K562 (cell line): ENCODE results near the gene POLR3G. TPM values are rescaled to one million over a fixed set of nuclear protein-coding genes. Genes with fewer than 3 reads are reported as not detected.

Experiments used
- BCOR ChIP-seq: fragments of 450-650 bp; IDR thresholded peaks from 2 replicates; pipeline ENCODE4 v1.6.1; 2016
- CAMTA2 ChIP-seq: fragments of 250-450 bp; sonication (Bioruptor Pico); conservative IDR thresholded peaks from 2 replicates; pipeline ENCODE4 v1.5.1; 2022
- E2F1 ChIP-seq: sonication (generic); formaldehyde crosslinking; IDR thresholded peaks from 2 replicates; pipeline ENCODE4 v1.8.1; 2023; ENCODE audit warnings: mild to moderate bottlenecking, missing genetic modification reagents, moderate library complexity
- FOXP1 ChIP-seq: sonication (generic); formaldehyde crosslinking; IDR thresholded peaks from 2 replicates; pipeline ENCODE4 v1.8.0; 2022; ENCODE audit warnings: mild to moderate bottlenecking, missing genetic modification reagents
- GABPB1 ChIP-seq: sonication (generic); formaldehyde crosslinking; IDR thresholded peaks from 2 replicates; pipeline ENCODE4 v1.8.0; 2022; ENCODE audit warnings: mild to moderate bottlenecking, missing genetic modification reagents
- LEF1 ChIP-seq: fragments of 450-650 bp; IDR thresholded peaks from 2 replicates; pipeline ENCODE4 v1.6.1; 2016; ENCODE audit warnings: mild to moderate bottlenecking
- MCM7 ChIP-seq, 2 experiments: fragments of 450-650 bp; IDR thresholded peaks; 2 replicates each; pipeline ENCODE4 v1.6.1; 2016 to 2018
- MED1 ChIP-seq: sonication (generic); formaldehyde crosslinking; IDR thresholded peaks from 2 replicates; pipeline ENCODE4 v1.8.1; 2023; ENCODE audit warnings: missing genetic modification reagents, borderline replicate concordance
- NBN ChIP-seq: fragments of 450-650 bp; IDR thresholded peaks from 2 replicates; pipeline ENCODE4 v1.6.1; 2016; ENCODE audit warnings: low read depth, mild to moderate bottlenecking
- TCFL5 ChIP-seq: fragments of 250-450 bp; sonication (Bioruptor Pico); conservative IDR thresholded peaks from 2 replicates; pipeline ENCODE4 v1.6.1; 2021; ENCODE audit warnings: mild to moderate bottlenecking, moderate library complexity, matching md5 sums
- THRB ChIP-seq: fragments of 450-650 bp; formaldehyde crosslinking; conservative IDR thresholded peaks from 2 replicates; pipeline ENCODE4 v1.4.0; 2022; ENCODE audit warnings: mild to moderate bottlenecking, missing genetic modification characterization
- ZFP30 ChIP-seq: fragments of 250-450 bp; sonication (Bioruptor Pico); IDR thresholded peaks from 2 replicates; pipeline ENCODE4 v1.8.0; 2022; ENCODE audit warnings: moderate library complexity, mild to moderate bottlenecking, inconsistent platforms, borderline replicate concordance
- ZNF239 ChIP-seq: fragments of 250-450 bp; sonication (Bioruptor Pico); IDR thresholded peaks from 2 replicates; pipeline ENCODE4 v1.4.0; 2020; ENCODE audit warnings: mild to moderate bottlenecking
- ZNF764 ChIP-seq: fragments of 250-450 bp; sonication (Bioruptor Pico); IDR thresholded peaks from 2 replicates; pipeline ENCODE4 v1.4.0; 2020; ENCODE audit warnings: low read depth, mild to moderate bottlenecking, moderate library complexity
- ZNF79 ChIP-seq: fragments of 250-450 bp; sonication (Bioruptor Pico); IDR thresholded peaks from 2 replicates; pipeline ENCODE4 v1.4.0; 2020; ENCODE audit warnings: low read depth, mild to moderate bottlenecking, moderate library complexity
- polyA plus RNA-seq, 8 experiments: library from polyadenylated mRNA; depleted of rRNA in 4 of 8; stranded (reverse) in 5 of 8; unstranded in 3 of 8; fragments of >200 nt; fragmentation: Nextera tagmentation in 2 of 8; fragmentation: Illumina TruSeq in 1 of 8; extraction: Ambion mirVana in 2 of 8; extraction: Trizol in 1 of 8; gene quantifications; 2 replicates each; pipeline versions ENCODE4 v1.2.1 to v1.2.3, GENCODE V29; 2011 to 2014; ENCODE audit warnings: inconsistent platforms in 1 of 8, missing spikeins in 1 of 8
- total RNA-seq, 7 experiments: library from RNA; depleted of rRNA in 6 of 7; stranded (reverse); fragments of >200 nt in 6 of 7; fragmentation: Illumina TruSeq in 2 of 7; extraction: Trizol in 2 of 7; gene quantifications; 2 replicates each; pipeline versions ENCODE4 v1.2.1 to v1.2.3, GENCODE V29; 2011 to 2021; ENCODE audit warnings: low replicate concordance in 1 of 7
- TF ChIP-seq, protein P1 (sequence below): fragments of 250-450 bp; sonication (Bioruptor Pico); IDR thresholded peaks from 2 replicates; pipeline ENCODE4 v1.5.0; 2022; ENCODE audit warnings: mild to moderate bottlenecking
- TF ChIP-seq, protein P2 (sequence below): fragments of 450-650 bp; IDR thresholded peaks from one replicate; pipeline ENCODE4 v1.6.1; 2018; ENCODE audit warnings: mild to moderate bottlenecking, moderate library complexity; ENCODE audit not compliant: partially characterized antibody
- TF ChIP-seq, protein P3 (sequence below): fragments of 450-650 bp; formaldehyde crosslinking; IDR thresholded peaks from 2 replicates; pipeline ENCODE4 v1.4.0; 2022; ENCODE audit warnings: missing genetic modification characterization
- TF ChIP-seq, protein P4 (sequence below), 2 experiments: fragments of 450-650 bp; IDR thresholded peaks; 2 replicates each; pipeline ENCODE4 v1.6.1; 2016

POLR3G gene
- total and polyA plus RNA-seq, 9 of the 15 experiments (the other 6 are each of a cell fraction or from before 2014, with no cell fraction given): 39.0 to 111 (median 59.0) TPM

GRCh38 chr5:90473396-90474234, 1.0 kb upstream of the POLR3G start (continued):
- TF ChIP-seq MED1 (CRISPR knock-in tag) (no peak), FOXP1 (peak; percentile 20; the same call in 1 of the 2 replicates), ZNF239 (no peak), NBN (no peak), E2F1 (CRISPR knock-in tag) (peak; percentile 65; the same call in 1 of the 2 replicates), BCOR (no peak), TCFL5 (CRISPR knock-in tag) (no peak), ZNF764 (CRISPR knock-in tag) (no peak), THRB (no peak), LEF1 (no peak), CAMTA2 (CRISPR knock-in tag) (no peak), ZFP30 (CRISPR knock-in tag) (no peak), GABPB1 (CRISPR knock-in tag) (0 out of 2 replicates have a peak, but pooled peaks have one; percentile 13), ZNF79 (no peak), MCM7 (IDR thresholded peaks at IDR 0.05) (no peak)
- TF ChIP-seq, protein P1, sequence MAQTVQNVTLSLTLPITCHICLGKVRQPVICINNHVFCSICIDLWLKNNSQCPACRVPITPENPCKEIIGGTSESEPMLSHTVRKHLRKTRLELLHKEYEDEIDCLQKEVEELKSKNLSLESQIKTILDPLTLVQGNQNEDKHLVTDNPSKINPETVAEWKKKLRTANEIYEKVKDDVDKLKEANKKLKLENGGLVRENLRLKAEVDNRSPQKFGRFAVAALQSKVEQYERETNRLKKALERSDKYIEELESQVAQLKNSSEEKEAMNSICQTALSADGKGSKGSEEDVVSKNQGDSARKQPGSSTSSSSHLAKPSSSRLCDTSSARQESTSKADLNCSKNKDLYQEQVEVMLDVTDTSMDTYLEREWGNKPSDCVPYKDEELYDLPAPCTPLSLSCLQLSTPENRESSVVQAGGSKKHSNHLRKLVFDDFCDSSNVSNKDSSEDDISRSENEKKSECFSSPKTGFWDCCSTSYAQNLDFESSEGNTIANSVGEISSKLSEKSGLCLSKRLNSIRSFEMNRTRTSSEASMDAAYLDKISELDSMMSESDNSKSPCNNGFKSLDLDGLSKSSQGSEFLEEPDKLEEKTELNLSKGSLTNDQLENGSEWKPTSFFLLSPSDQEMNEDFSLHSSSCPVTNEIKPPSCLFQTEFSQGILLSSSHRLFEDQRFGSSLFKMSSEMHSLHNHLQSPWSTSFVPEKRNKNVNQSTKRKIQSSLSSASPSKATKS (CRISPR knock-in tag): no peak
- TF ChIP-seq, protein P2, sequence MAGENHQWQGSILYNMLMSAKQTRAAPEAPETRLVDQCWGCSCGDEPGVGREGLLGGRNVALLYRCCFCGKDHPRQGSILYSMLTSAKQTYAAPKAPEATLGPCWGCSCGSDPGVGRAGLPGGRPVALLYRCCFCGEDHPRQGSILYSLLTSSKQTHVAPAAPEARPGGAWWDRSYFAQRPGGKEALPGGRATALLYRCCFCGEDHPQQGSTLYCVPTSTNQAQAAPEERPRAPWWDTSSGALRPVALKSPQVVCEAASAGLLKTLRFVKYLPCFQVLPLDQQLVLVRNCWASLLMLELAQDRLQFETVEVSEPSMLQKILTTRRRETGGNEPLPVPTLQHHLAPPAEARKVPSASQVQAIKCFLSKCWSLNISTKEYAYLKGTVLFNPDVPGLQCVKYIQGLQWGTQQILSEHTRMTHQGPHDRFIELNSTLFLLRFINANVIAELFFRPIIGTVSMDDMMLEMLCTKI: no peak
- TF ChIP-seq, protein P3, sequence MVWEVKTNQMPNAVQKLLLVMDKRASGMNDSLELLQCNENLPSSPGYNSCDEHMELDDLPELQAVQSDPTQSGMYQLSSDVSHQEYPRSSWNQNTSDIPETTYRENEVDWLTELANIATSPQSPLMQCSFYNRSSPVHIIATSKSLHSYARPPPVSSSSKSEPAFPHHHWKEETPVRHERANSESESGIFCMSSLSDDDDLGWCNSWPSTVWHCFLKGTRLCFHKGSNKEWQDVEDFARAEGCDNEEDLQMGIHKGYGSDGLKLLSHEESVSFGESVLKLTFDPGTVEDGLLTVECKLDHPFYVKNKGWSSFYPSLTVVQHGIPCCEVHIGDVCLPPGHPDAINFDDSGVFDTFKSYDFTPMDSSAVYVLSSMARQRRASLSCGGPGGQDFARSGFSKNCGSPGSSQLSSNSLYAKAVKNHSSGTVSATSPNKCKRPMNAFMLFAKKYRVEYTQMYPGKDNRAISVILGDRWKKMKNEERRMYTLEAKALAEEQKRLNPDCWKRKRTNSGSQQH (CRISPR knock-in tag): no peak
- TF ChIP-seq, protein P4, sequence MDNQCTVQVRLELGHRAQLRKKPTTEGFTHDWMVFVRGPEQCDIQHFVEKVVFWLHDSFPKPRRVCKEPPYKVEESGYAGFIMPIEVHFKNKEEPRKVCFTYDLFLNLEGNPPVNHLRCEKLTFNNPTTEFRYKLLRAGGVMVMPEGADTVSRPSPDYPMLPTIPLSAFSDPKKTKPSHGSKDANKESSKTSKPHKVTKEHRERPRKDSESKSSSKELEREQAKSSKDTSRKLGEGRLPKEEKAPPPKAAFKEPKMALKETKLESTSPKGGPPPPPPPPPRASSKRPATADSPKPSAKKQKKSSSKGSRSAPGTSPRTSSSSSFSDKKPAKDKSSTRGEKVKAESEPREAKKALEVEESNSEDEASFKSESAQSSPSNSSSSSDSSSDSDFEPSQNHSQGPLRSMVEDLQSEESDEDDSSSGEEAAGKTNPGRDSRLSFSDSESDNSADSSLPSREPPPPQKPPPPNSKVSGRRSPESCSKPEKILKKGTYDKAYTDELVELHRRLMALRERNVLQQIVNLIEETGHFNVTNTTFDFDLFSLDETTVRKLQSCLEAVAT (IDR thresholded peaks at IDR 0.05): 0 out of 4 replicates have a peak, but pooled peaks of 1 of the 2 experiments have one; percentile 8
